CD8-positive, alpha-beta memory T cell (primary cell): ENCODE measurements around the gene LGR4. TPM values are rescaled to one million over a fixed set of nuclear protein-coding genes. Genes with fewer than 3 reads are reported as not detected.

Source experiments
- CTCF ChIA-PET: fragments of 350-600 bp; sonication (Branson Sonifier 250); formaldehyde crosslinking; loops from one replicate; lab custom pipeline; 2021; ENCODE audit warnings: antibody characterized with exemption; lab: Charles Lee
- POLR2A ChIA-PET: fragments of 350-600 bp; sonication (Branson Sonifier 250); formaldehyde crosslinking; loops from one replicate; lab custom pipeline; 2021; ENCODE audit warnings: antibody characterized with exemption; lab: Charles Lee
- DNase-seq, 5 donors: peaks; one replicate each; pipeline versions ENCODE4 v3.0.0 to v3.0.0-alpha.2; 2020 to 2022; ENCODE audit warnings: mixed read lengths in 1 of 5
- H3K27ac ChIP-seq: one replicate; pipeline ENCODE4 v1.7.0; 2013; ENCODE audit warnings: low read depth, mild to moderate bottlenecking, low read length, moderate library complexity
- H3K27me3 ChIP-seq: 2 replicates; pipeline ENCODE4 v1.7.0; 2013; ENCODE audit warnings: low read length, mild to moderate bottlenecking; ENCODE audit not compliant: insufficient read depth, poor library complexity, severe bottlenecking
- H3K36me3 ChIP-seq: 2 replicates; pipeline ENCODE4 v1.7.0; 2013; ENCODE audit warnings: mild to moderate bottlenecking, low read length, moderate library complexity; ENCODE audit not compliant: insufficient read depth
- H3K4me1 ChIP-seq: 2 replicates; pipeline ENCODE4 v1.7.0; 2013; ENCODE audit warnings: mild to moderate bottlenecking, low read length, moderate library complexity; ENCODE audit not compliant: insufficient read depth
- H3K4me3 ChIP-seq: 2 replicates; pipeline ENCODE4 v1.7.0; 2013; ENCODE audit warnings: mild to moderate bottlenecking, low read length
- H3K9me3 ChIP-seq: 2 replicates; pipeline ENCODE4 v1.7.0; 2013; ENCODE audit warnings: mild to moderate bottlenecking, low read length
- H3K27ac Mint-ChIP-seq, 8 donors: one replicate each; pipeline ENCODE4 v1.8.0; 2020 to 2021; ENCODE audit warnings: mixed read lengths in 8 of 8, mild to moderate bottlenecking in 6 of 8, inconsistent platforms in 3 of 8, moderate library complexity in 3 of 8
- H3K27me3 Mint-ChIP-seq, 2 donors: one replicate each; pipeline ENCODE4 v1.8.0; 2020 to 2021; ENCODE audit warnings: mixed read lengths in 2 of 2, mild to moderate bottlenecking in 1 of 2, moderate library complexity in 1 of 2
- H3K36me3 Mint-ChIP-seq, 3 donors: one replicate each; pipeline ENCODE4 v1.8.0; 2020 to 2021; ENCODE audit warnings: mixed read lengths in 3 of 3, inconsistent platforms in 1 of 3, mild to moderate bottlenecking in 1 of 3
- H3K4me1 Mint-ChIP-seq, 3 donors: one replicate each; pipeline ENCODE4 v1.8.0; 2020 to 2021; ENCODE audit warnings: mixed read lengths in 3 of 3, inconsistent platforms in 1 of 3, mild to moderate bottlenecking in 1 of 3
- H3K4me3 Mint-ChIP-seq, 7 donors: one replicate each; pipeline ENCODE4 v1.8.0; 2020 to 2021; ENCODE audit warnings: mixed read lengths in 7 of 7, mild to moderate bottlenecking in 6 of 7, moderate library complexity in 4 of 7, inconsistent platforms in 2 of 7
- H3K9me3 Mint-ChIP-seq, 5 donors: one replicate each; pipeline ENCODE4 v1.8.0; 2020 to 2022; ENCODE audit warnings: mixed read lengths in 5 of 5, mild to moderate bottlenecking in 3 of 5, moderate library complexity in 2 of 5, inconsistent platforms in 1 of 5
- polyA plus RNA-seq: library from polyadenylated mRNA; unstranded; fragments of 300-500 nt; fragmentation: Illumina TruSeq; gene quantifications from one replicate; pipeline ENCODE4 v1.2.3, GENCODE V29; 2021
- total RNA-seq, 2 experiments: library from RNA; stranded (reverse); gene quantifications; one replicate each; pipeline ENCODE4 v1.2.3, GENCODE V29; 2021

The LGR4 gene
- total and polyA plus RNA-seq, 3 experiments from 2014 or later: 0.04 to 0.39 (median 0.07) TPM

GRCh38 chr11:27413218-27413617 lies 59.4 kb downstream of the LGR4 start:
- Mint-ChIP-seq H3K4me1 (no peaks in the 10 kb centered on the region), H3K9me3 (no peaks in the 10 kb centered on the region), H3K36me3 (peaks cover 0 to 3% (median 0%) of the 10 kb centered on the region in 3 donors), H3K27me3 (peaks cover 0 to 2% of the 10 kb centered on the region in 2 donors), H3K27ac (no peak overlapping the region), H3K4me3 (no peak overlapping the region)
- CTCF ChIA-PET: no interaction called here
- DNase-seq: no peak
- Histone ChIP-seq H3K9me3 (no peaks in the 10 kb centered on the region), H3K4me3 (no peak overlapping the region), H3K4me1 (no peaks in the 10 kb centered on the region), H3K27ac (no peak overlapping the region), H3K27me3 (no peaks in the 10 kb centered on the region), H3K36me3 (no peaks in the 10 kb centered on the region)
- POLR2A ChIA-PET: no interaction called here

- H3K36me3 Mint-ChIP-seq: peaks cover 0 to 1% (median 0%) of the 10 kb centered on the region in 3 donors
- no peak overlapping the region for H3K27ac Mint-ChIP-seq
- CTCF ChIA-PET: no interaction called here
Observed at GRCh38 chr11:27412192-27412691, 60.3 kb downstream of the LGR4 start.

DNA sequence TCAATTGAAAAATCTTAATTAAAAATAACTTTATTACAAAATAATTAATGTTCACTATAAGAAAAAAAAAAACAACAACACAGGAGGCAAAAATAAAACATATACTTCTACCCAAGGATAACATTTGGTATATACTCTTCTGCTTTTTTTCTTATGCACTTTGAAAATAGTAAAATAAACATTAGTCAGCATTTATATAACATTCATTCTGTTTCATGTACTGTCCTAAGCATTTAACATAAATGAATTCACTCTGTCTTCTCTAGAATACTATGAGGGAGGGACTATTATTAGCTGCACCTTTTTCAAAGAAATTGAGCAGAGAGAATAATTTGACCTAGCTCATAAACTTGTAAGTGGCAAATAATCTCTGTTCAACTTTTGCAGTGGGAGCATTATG lies 61.3 kb downstream of the LGR4 start:
- Mint-ChIP-seq H3K4me3 (no peak overlapping the region), H3K27me3 (peaks cover 0 to 2% of the 10 kb centered on the region in 2 donors), H3K9me3 (no peaks in the 10 kb centered on the region), H3K4me1 (no peaks in the 10 kb centered on the region), H3K36me3 (no peaks in the 10 kb centered on the region), H3K27ac (no peak overlapping the region)
- no peaks in the 10 kb centered on the region for H3K9me3 ChIP-seq
- no peak overlapping the region for H3K4me3 ChIP-seq
- ChIA-PET POLR2A (no interaction called here), CTCF (no interaction called here)
- H3K27me3 ChIP-seq: no peaks in the 10 kb centered on the region
- H3K27ac ChIP-seq: no peak overlapping the region
- H3K4me1 ChIP-seq: no peaks in the 10 kb centered on the region
- no peaks in the 10 kb centered on the region for H3K36me3 ChIP-seq
- no peak for DNase-seq

More at GRCh38 chr11:27412192-27412691, 60.3 kb downstream of the LGR4 start:
- Histone ChIP-seq H3K36me3 (no peaks in the 10 kb centered on the region), H3K9me3 (no peaks in the 10 kb centered on the region), H3K4me3 (no peak overlapping the region), H3K27ac (no peak overlapping the region), H3K27me3 (no peaks in the 10 kb centered on the region), H3K4me1 (no peaks in the 10 kb centered on the region)
- no peak for DNase-seq
- POLR2A ChIA-PET: no interaction called here
- Mint-ChIP-seq H3K27me3 (peaks cover 0 to 2% of the 10 kb centered on the region in 2 donors), H3K4me1 (no peaks in the 10 kb centered on the region), H3K9me3 (no peaks in the 10 kb centered on the region), H3K4me3 (no peak overlapping the region)

GRCh38 chr11:27410272-27410671 lies 62.3 kb downstream of the LGR4 start:
- Mint-ChIP-seq H3K9me3 (no peaks in the 10 kb centered on the region), H3K27me3 (peaks cover 0 to 2% of the 10 kb centered on the region in 2 donors), H3K36me3 (no peaks in the 10 kb centered on the region), H3K27ac (no peak overlapping the region), H3K4me1 (no peaks in the 10 kb centered on the region), H3K4me3 (no peak overlapping the region)
- Histone ChIP-seq H3K27ac (no peak overlapping the region), H3K4me1 (no peaks in the 10 kb centered on the region), H3K4me3 (no peak overlapping the region), H3K9me3 (no peaks in the 10 kb centered on the region), H3K27me3 (no peaks in the 10 kb centered on the region), H3K36me3 (no peaks in the 10 kb centered on the region)
- ChIA-PET CTCF (no interaction called here), POLR2A (no interaction called here)
- no peak for DNase-seq

- Mint-ChIP-seq H3K27ac (no peak overlapping the region), H3K27me3 (peaks cover 0 to 2% of the 10 kb centered on the region in 2 donors), H3K4me1 (no peaks in the 10 kb centered on the region), H3K4me3 (no peak overlapping the region), H3K9me3 (no peaks in the 10 kb centered on the region), H3K36me3 (no peaks in the 10 kb centered on the region)
- H3K4me1 ChIP-seq: no peaks in the 10 kb centered on the region
- no peak overlapping the region for H3K4me3 ChIP-seq
- DNase-seq: no peak
- no peaks in the 10 kb centered on the region for H3K9me3 ChIP-seq
- CTCF ChIA-PET: no interaction called here
- H3K27me3 ChIP-seq: no peaks in the 10 kb centered on the region
- H3K27ac ChIP-seq: no peak overlapping the region
- no peaks in the 10 kb centered on the region for H3K36me3 ChIP-seq
- POLR2A ChIA-PET: no interaction called here
Observed at GRCh38 chr11:27409742-27410141, 62.8 kb downstream of the LGR4 start.

DNA sequence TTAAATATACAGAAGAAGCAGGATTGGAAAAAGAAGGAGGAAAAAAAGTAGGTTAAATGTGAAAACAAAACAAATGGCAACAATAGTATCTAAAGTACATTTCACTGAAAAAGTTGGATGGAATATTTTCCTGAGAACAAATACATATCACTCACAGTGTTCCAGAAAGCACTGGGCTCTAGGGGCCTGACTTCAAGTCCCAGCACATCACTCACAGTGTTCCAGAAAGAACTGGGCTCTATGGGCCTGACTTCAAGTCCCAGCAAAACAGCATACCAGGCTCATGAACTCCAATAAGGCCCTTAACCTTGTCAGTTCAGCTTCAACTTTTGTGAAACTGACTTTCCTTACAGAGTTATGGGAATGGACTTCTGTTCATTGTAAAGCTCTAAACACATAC lies 63.5 kb downstream of the LGR4 start:
- Histone ChIP-seq H3K4me3 (no peak overlapping the region), H3K4me1 (no peaks in the 10 kb centered on the region), H3K27ac (no peak overlapping the region), H3K27me3 (no peaks in the 10 kb centered on the region), H3K9me3 (no peaks in the 10 kb centered on the region), H3K36me3 (no peaks in the 10 kb centered on the region)
- Mint-ChIP-seq H3K9me3 (no peaks in the 10 kb centered on the region), H3K27ac (no peak overlapping the region), H3K4me1 (no peaks in the 10 kb centered on the region), H3K4me3 (no peak overlapping the region), H3K27me3 (peaks cover 0 to 2% of the 10 kb centered on the region in 2 donors), H3K36me3 (no peaks in the 10 kb centered on the region)
- CTCF ChIA-PET: no interaction called here
- DNase-seq: no peak
- POLR2A ChIA-PET: no interaction called here

- no peak overlapping the region for H3K27ac ChIP-seq
- H3K4me1 ChIP-seq: no peaks in the 10 kb centered on the region
- Mint-ChIP-seq H3K27me3 (no peaks in the 10 kb centered on the region), H3K36me3 (no peaks in the 10 kb centered on the region), H3K27ac (no peak overlapping the region), H3K4me3 (no peak overlapping the region), H3K9me3 (no peaks in the 10 kb centered on the region), H3K4me1 (no peaks in the 10 kb centered on the region)
- no peaks in the 10 kb centered on the region for H3K9me3 ChIP-seq
- H3K4me3 ChIP-seq: no peak overlapping the region
- ChIA-PET CTCF (no interaction called here), POLR2A (no interaction called here)
- H3K36me3 ChIP-seq: no peaks in the 10 kb centered on the region
- H3K27me3 ChIP-seq: no peaks in the 10 kb centered on the region
- DNase-seq: no peak
Observed at GRCh38 chr11:27408246-27408800, 64.3 kb downstream of the LGR4 start.

DNA sequence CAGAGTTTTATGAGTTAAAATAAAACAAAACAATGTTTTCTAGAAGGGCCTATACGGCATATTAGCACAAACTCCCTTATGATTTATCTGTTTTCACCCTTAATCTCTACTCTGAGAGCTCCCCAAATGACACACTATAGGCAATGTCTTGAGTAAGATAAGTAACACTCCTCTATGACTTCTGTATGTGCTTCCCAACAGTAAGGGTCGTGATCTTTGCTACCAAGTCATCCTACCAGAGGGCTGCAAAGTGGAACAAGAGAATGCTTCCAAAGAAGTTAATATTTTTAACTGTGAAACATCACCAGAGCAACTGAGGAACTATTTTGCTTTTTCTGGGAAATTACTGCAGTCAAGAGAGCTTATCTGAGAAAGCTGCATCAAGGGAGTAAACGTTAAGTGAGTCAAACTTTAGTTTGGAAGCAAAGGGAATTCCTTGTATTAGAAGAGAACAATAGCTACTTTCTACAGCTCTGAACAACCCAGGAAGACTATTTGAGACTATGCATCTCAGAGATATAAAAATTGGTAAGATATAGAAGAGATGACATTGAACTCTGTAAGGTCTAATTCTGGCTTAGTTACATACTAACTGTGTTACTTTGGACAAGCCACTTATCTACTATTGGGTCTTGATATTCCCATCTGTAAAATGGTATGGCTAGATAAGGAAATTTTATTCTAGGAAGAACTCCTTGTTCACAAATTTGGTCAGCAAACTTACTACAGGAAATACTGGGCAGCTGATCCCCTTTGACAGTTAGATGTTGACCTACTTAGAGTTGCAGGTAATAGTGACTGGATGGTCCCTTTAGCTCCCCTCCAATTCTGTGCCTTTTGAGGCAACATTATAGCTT lies 65.9 kb downstream of the LGR4 start:
- Histone ChIP-seq H3K4me1 (no peaks in the 10 kb centered on the region), H3K27me3 (no peaks in the 10 kb centered on the region), H3K36me3 (no peaks in the 10 kb centered on the region), H3K4me3 (no peak overlapping the region), H3K27ac (no peak overlapping the region), H3K9me3 (no peaks in the 10 kb centered on the region)
- H3K27ac Mint-ChIP-seq: no peak overlapping the region
- no peaks in the 10 kb centered on the region for H3K27me3 Mint-ChIP-seq
- no peak for DNase-seq
- no peaks in the 10 kb centered on the region for H3K36me3 Mint-ChIP-seq
- ChIA-PET POLR2A (no interaction called here), CTCF (no interaction called here)
- H3K4me3 Mint-ChIP-seq: no peak overlapping the region
- no peaks in the 10 kb centered on the region for H3K4me1 Mint-ChIP-seq
- no peaks in the 10 kb centered on the region for H3K9me3 Mint-ChIP-seq
